ENCODE data around the gene GPR15.

DNA sequence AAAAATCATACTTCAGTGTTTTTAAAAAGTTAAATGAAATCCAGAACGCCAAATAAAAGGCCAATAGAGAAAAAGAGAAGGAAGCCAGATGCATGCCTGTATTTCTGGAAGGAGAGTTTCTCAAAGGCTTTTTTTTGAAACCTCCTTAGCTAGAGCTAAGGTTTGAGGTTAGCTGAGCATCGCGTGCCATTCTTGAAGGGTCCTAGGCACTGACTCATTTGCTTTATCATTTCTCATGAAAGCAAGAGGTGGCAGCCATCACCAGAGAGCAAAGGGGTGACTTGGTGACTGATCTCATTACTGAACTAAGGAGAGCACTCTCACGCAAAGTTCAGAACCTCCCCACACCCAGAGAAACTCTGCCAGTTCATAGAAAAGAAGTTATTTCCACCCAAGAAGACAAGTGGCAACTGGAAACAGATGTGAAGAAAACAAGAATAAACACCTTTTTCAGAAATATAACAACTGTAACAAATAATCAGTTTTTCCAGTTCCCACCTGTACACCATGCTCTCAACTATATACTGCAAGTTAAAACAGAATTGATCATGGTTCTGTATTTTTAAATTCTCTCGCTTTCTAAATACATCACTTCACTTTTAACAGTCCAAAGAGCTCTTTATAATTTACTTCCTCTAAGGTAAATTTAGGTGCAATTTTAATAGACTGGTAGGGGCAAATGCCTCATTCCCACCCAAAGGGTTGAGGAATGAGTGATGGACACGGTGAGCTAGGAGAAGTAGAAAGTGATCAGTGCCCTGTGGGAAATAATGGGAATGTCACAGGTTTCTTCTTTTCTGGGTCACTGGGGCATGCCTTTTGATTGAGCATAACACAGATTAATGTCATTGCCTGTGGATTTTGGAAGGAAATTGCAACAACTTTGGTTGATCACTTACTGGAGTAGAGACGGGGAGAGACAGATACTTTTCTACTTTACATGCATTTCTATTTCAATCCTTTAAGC lies 24.7 kb downstream of the GPR15 start:
- TF ChIP-seq POLR2AphosphoS5 (IDR thresholded peaks at IDR 0.05; ENCODE audit: low read depth, low read length) (no peak), FOXP2 (optimal IDR thresholded peaks at IDR 0.05; ENCODE audit: borderline replicate concordance, extremely low read depth, extremely low read length, insufficient read depth) (no peak)

Measured in PFSK-1 (cell line).